ENCODE results near the gene ZNHIT3.
"Not testable (repeated sequence)": the region's sequence is repeated elsewhere in the genome, so short reads cannot be mapped to it uniquely, and the experiment has no call there.

ZNHIT3 gene

DNA sequence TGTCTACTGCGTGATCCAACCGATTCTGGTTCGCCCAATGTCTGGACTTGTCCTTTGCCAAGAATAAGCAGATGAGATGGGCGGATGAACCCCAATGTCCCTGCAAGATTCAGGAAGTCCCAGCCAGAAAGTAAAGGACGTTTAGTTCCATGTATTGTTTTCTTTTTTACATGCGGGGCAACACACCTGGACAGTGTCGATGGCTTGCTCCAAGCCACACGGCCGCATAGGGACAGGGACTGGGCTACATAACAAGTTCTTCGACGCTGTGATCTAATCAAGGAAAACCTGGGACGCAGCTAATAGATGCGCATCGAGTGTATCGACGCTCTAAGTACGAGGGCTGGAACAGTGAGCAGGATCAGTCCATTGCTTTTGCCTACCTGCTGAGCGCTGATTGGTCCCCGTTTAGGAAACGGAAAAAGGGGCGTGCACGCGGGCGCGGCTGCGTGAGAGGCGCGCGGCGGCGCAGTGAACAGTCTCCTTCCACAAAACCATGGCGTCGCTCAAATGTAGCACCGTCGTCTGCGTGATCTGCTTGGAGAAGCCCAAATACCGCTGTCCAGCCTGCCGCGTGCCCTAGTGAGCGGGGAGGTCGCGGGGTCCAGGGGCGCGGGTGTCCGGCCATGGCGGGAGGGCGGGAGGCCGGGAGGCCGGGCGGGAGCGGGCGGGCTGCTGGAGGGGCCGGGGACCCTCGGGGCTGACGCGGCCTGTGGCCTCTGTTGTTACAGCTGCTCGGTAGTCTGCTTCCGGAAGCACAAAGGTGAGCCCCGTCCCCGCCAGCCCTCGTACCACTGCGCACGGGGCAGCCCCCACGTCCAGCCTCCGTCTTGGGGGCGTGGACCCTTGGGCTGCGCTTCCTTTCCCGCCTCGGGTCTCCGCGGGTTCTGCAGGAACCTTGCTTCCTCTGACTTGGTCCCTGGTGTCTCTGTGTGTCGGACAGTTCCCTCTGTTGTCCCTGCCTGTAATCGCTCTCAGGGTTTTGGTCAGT, at the start of gene ZNHIT3:
TSS of gene ZNHIT3 (plus strand) at position 478 of the 991 bp plus-strand sequence. CDS start at position 497, 19 bp downstream.
- DNase-seq (ENCODE audit: low spot score), result peak; percentile 95

DNA sequence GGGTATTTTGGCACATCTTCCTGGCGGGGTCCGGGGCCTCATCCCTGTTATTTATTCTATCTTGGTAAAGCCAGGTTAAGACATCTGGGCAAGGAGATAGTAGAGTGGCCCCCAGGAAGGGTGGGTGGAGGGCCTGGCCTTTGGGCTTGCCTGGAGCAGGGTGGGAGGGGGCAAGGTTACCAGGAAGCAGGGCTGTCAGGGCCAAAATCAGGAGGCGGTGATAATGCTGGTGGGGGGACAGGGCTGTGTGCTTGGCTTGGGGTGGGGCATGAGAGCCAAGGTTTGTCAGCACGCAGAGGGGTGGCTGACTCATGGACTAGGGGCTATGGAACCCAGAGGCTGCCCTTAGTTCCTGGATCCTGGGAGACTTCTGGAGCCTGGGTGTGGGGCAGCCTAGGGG, 44.7 kb upstream of the ZNHIT3 start:
- DNase-seq (ENCODE audit: low spot score), result not testable (repeated sequence)

DNA sequence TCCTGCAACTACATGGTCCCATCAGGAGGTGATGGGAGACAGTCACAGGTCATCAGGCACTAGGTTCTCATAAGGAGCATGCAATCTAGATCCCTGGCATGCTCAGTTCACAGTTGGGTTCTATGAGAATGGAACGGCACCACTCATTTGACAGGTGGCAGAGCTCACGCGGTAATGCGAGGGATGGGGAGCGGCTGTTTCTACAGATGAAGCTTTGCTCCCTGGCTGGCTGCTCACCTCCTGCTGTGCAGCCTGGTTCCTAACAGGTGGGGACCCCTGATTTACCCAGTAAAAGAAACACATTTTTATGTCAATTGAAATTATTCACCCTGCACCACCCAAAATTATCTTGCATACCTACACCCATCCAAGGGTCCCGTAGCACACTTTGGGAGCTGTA, 42.7 kb upstream of the ZNHIT3 start:
- no peak for DNase-seq (ENCODE audit: low spot score)

DNA sequence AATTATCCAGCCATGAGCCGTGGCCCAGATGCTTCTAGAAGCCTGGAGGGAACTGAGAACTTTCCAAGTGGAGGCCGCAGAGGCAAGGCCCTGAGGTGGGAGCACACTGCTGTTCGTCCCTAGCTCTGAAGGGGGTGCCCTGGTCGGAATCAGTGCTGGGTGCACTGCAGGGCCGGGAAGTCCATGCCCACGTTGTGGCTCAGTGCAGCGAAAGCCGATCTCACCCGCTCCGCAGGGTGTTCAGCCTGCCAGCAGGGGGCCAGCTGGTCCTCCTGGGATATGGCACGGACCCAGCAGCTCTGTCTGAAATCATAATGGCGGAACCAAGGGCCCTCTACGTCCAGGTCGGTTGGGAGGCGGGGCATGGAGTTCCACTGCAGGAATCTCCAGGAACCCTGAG, 36.5 kb upstream of the ZNHIT3 start:
- DNase-seq (ENCODE audit: low spot score), result not testable (repeated sequence)

DNA sequence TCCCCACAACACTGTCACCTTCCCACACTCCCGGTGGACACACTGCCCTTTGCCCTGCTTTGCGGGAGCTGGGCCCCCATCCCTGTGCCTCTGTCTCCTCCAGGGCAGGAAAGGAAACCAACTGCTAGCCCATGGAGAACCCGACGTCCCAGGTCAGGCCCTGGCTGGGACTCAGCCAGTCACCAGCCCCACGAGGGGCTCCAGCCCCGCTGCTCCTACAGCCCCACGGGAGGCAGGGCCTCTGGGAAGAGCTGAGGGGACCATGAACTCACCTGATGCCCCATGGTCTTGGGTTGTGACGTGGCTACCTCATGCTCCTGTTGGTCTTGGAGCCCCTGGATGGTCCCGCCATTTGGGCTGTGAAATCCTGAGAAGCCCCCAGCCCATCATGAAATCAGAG, 33.6 kb upstream of the ZNHIT3 start:
- DNase-seq (ENCODE audit: low spot score), result not testable (repeated sequence)

DNA sequence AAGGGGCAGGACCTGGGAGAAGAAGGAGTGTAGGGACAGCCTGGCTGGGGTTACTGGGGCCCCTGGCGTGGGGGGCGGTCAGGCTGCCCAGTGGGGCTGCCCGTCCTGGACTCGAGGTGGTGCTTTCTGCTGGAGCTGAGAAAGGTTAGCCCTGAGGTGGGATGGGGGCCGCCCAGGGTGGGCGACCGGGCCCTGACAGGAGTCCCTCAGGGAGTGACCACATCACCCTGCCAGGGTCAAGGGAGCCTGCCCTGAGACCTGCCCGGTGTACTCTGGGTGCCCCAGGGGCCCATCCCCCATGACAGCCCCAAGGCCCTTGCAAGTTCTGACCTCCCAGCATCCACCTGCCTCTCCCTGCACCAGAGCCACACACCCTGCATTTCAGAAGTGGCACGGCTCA, 28.8 kb upstream of the ZNHIT3 start:
- not testable (repeated sequence) for DNase-seq (ENCODE audit: low spot score)

DNA sequence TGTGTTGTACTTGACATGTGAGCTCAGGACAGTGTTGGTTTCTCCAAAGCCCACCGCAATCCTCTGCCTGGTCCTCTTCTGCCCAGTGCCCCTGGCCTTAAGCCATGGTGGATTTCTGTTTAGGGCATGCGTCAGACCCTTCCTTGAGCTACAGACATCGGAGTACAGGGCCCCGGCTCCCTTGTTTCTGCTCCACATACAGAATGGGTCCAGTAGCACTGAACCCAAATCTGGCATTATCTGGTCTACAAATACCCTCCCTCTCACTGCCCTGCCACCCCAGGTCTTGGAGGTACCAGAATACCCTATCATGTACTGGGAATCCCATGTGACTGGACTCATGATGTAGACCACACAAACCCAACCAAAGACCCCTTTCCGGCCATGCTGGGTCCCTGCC, 27.4 kb upstream of the ZNHIT3 start:
- no peak for DNase-seq (ENCODE audit: low spot score)

DNA sequence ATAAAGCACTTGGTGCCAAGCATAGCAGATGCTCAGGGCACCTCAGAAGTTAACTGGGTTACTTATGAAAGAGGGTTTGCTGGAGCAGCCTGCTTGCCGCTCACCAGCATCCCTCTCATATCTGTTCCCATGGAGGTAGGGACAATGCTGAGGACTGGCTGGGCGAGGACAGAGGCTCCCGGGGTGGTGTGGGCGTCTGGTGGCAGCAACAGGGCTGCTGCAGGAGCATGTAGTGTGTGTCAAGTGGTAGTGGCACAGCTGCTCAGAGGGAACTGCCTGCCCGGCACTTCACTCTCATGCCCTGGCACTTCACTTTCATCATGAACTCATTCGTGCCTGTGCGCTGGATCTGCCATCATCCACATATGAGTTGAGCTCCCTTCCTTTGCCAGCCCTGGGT, 26.9 kb upstream of the ZNHIT3 start:
- DNase-seq (ENCODE audit: low spot score), result no peak

DNA sequence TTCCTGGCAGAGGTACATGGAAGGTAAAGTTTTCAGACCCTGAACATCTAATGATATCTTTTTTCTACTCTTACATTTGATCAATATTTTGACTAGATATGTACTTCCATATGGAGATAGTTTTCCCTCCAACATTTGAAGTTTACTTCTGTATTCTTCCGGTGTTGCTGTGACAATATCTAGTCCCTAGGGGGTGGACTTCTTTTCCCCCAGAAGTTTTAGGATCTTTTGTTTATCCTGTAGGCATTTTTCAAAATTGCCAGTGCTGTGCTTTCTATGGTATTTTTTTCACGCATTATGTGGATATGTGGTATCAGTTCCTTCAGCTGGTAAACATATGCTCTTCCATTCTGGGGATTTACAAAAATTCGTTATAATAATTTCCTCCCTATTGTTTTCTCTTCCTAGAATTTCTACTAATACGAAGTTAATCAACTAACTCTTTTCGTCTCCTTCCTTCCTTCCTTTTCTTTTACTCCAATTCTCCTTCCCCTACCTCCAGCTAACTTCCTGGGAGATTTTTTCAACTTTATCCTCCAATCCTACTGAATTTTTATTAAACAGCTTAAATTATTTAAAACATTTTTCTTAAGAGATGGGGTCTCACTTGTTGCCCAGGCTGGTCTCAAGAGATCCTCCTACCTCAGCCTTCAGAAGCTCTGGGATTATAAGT, 26.1 kb upstream of the ZNHIT3 start:
- DNase-seq (ENCODE audit: low spot score), result no peak

DNA sequence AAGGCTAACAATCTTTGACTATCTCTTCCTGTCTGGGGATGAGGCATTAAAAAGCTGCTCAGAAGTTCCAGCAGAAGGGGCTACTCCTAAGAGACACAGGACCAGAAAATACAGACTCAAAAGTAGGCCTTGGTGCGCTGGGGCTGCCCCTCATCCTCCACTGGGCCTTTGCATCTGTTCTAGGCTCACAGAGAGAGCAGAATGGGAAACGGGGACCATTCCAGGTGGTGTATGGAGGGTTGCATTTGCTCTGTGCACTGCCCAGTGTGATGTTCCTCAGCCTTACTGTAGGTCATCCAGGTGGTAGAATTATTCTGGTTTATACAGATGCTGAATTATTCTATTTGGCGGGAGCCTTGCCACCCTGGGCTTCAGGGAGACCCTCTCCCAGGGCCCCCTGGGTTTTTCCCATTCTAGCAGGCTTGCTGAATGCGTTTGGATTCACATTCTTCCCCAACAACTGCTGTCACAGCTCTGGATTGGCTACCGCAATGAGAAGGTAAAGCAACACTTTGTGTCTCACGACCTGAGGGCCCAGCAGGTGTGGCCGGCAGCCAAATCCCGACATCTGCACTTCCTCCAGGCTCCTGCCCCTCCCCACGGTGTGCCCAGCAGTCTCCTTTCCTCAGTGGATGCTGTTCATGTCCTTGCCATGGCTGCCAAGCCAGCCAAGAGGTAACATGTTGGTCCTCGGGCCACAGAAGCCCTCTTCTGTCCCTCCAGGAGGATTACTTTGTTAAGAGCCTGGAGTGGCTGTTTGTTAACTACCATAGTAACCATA, 25.0 kb upstream of the ZNHIT3 start:
- DNase-seq (ENCODE audit: low spot score), result no peak

DNA sequence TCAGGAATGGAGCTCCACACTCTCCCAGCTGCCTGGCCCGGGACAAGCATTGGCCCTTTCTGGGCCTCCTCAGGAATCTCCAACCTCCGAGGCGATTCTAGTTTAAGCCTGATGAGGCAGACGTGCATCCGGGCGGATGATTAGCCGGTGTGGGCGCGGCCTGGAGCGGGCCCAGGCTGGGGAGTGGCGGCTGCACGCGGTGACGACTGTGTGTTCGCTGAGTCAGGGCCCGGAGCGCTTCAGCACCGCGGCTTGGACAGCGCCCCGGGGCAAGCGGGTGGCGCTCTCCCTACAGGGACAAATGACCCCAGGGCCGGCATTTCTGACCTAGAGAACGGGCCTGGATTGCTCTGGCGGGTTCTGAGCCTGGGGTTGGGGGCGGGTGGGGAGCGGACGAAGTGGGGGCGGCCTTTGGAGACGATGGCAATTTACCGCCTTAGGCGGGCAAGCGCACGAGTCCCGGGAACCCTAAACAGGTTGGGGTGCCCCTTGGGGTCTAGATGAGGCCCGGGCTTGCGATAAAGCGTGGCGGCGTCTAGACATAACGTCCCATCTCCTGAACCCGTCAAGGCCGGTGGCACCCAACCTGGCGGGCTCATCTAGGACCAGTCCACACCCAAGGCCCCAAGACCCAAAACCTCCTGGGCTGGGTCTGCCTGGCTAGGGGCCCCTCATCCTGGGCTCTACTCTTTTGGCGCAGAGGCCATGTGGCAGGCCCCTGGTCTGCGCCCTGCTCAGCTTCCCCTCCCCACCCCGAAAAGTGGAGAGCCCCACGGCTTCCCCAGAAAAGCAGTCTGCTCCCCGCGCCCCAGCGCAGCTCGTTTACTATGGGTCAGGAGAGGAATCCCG, 22.3 kb upstream of the ZNHIT3 start:
- DNase-seq (ENCODE audit: low spot score), result peak; percentile 77

DNA sequence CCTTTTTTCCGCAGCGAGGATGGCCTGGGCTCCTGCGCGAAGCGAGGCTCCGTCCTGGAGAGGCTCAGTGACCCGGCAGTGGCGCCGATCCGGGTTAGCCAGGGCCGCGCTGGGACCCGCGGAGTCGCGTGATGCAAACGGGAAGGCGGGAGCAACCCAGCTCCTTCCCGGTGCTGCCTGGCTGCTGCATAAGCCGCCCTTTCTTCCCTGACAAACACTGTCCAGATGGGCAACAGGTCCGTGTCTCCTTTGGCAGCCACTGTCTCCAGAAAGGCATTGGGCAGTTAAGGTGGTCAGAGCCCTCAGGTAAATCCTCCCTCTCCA, 21.8 kb upstream of the ZNHIT3 start:
- DNase-seq (ENCODE audit: low spot score), result no peak

DNA sequence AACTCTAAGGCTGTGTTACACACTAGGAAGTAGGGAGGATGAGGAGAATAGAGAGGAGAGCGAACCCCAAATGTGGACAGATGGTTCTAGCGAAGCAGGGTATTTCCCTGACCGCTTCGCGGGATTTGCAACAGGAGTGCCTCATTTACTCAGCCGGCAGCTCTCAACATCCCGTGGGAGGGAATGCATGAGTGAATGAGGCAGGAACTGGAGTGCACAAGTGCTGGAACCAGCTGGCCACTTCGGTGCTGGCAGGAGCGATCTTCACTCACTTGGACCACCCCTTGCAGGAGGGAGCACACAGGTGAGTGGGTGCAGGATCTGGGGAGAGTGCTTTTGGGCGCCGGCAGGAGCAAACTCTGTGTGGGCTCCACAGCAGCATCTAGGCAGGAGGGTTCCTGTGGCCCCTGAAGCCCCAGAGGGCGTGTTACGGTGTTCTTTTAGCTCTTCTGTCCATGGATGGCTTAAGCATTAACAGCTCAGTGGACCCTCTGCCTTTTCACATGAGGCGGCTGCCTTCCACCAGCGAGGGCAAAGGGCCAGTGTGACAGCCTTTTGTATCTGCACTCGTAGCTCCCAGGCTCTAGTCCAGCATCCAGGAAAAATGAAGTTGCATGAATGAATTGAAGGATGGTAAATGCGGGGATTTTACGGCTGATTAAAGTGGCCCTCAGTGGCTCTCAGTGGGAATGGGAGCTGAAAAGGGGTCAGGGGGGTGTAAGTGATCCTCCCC, 17.4 kb upstream of the ZNHIT3 start:
- DNase-seq (ENCODE audit: low spot score), result no peak

DNA sequence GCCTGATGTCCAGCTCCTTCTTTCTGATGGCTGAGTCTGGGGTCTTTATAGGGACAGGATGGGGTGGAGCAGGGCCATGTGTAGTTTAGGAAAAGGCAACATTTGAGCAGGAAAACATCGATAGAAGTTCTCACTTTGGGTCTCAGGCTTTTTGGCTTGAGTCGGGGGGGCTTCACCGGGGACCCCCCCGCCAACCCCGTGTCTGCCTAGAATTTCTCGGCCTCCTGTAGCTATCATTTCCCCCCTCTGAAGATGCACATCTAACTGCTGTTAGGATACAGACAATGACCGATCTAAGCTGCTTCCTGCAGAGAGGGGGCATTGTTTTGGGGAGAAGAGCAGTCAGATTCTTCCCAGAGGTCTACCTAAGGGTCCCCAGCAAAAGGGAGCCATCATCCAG, 16.7 kb upstream of the ZNHIT3 start:
- DNase-seq (ENCODE audit: low spot score), result no peak

DNA sequence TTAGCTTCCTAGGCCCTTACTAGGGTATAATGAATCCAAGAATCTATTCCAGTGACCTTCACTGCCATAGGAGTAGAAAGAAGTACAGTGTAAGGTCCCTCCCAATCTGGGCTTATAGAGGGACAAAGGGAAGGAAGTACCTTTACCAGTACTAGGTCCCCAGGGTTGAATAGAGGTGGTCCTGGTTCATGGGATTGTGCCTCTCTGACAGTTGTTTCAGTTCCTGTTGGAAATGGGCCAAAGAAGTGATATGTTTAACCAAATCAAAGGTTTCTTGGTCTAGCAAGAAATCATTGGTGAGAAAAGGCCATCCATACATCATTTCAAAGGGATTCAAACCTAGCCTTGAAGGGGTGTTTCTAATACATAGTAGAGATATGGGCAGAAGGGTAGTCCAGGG, 16.0 kb upstream of the ZNHIT3 start:
- no peak for DNase-seq (ENCODE audit: low spot score)

DNA sequence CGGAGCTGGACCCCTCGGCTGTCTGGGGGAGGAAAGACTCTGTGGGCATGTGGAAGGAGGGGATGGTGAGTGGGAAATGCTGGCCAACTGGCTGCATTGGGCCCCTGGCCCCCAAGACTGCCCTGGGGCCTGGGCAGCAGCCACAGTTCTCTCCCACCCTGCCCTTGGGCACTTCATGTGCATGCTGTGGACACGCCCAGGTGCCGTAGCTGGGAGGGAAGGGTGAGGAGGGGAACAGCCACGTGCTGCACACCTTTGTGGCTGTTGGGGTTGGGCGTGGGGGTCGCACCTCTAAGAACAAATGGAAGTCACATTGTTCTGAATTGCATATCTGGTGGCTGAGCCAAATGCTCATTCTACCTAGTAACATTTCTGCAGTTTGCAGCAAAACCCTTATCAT, 11.9 kb upstream of the ZNHIT3 start:
- no peak for DNase-seq (ENCODE audit: low spot score)

DNA sequence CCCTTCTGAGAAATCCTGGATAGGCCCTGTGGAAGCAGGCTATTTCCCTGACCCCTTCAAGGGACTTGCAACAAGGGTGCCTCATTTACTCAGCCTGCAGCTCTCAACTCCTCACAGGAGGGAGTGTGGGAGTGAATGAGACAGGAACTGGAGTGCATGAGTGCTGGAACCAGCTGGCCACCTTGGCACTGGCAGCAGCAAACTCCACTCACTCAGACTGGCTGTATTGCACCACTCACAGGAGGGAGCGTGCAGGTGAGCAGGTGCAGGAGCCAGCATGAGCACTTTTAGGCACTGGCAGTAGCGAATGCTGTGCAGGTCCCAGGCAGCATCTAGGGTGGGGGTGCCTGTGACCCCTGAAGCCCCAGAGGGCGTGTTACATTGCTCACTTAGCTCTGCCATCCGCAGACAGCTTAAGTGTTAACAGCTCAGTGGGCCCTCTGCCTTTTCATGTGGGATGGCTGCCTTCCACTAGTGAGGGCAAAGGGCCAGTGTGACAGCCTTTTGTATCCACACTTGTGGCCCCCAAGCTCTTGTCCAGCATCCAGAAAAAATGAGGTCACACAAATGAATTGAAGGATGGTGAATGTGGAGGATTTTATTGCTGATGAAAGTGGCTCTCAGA, 11.0 kb upstream of the ZNHIT3 start:
- no peak for DNase-seq (ENCODE audit: low spot score)

DNA sequence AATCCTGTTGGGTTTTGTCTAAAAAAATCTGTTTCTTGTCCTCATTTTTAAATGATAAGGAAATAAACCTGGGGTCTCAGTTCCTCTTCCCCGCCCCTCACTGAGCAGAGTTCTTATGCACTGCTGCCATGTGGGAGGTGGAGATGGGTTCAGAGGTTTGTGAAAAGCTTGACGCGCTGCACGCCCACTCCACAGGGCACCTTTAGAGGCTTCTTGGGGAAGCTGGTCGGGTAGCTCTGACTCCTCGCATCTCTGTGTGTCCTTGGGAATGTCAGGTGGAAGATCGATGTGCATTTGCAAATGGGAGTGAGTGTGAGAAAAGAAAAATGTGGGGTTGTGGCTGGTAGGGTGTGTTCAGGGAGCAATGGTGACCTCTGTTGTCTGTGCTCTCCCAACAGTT, 4.7 kb upstream of the ZNHIT3 start:
- DNase-seq (ENCODE audit: low spot score), result no peak

DNA sequence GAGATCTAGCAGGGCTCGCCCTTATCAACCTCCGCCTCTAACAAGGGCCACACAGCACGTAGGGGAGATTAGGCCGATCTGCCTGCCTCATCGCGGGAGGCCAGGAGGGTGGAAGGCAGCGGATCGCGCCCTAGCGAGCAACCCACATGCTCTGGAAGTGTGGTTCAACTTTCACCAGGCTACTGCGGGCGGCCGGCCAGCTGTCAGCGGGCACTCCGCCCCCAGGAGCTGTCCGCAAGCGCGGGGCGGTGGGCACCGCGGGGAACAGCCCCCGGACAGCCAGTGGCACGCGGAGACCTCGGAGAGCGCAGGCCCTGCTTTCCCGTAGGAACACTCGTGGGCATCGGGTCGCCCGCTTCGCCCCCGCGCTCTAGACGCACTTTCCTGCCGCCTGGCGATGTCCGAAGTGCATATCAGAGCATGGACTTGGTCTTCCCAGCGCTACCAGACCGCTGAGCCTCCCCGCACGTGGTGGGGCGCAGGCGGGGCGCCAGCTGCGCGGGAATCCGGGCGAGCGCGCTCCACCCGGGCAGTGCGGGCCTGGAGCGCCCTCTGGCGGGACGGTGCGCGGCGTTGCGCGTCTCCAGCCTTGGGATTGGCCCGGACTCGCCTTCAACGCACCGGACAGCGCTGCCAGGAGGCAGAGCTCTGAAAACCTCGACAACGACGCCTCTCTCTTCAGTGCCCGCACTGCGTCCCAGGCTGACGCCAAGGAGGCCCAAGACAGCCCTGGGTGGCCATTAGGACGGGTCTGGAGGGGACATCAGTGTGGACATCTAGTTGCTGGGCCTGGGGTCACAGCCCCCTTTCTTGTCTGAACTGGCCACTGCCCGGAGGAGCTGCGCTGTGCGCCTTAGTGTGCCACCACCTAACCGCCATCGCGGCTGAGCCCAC, 3.6 kb upstream of the ZNHIT3 start:
- peak; percentile 61 for DNase-seq (ENCODE audit: low spot score)

Measured in SW480 (cell line).